Globus pallidus (tissue), 1 donor: Measurements from ENCODE around the gene TENM4.

Experiments
- DNase-seq: peaks from one replicate; pipeline ENCODE4 v3.0.0-alpha.2; 2015; ENCODE audit warnings: low spot score

The TENM4 gene

DNA sequence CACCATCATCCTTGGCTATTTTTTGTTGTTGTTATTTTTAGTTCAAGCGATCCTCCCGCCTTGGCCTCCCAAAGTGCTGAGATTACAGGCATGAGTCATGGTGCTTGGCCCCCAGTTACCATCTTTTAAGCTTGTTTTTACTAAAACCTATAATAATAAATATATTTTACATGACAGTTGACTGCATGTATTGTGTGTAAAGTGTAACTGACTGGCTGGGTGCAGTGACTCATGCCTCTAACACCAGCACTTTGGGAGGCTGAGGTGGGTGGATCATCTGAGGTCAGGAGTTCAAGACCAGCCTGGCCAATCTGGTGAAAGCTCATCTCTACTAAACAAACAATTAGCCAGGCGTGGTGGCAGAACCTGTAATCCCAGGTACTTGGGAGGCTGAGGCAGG lies 386.2 kb downstream of the TENM4 start:
- no peak for DNase-seq

GRCh38 chr11:79052544-79052943 lies 388.3 kb downstream of the TENM4 start:
- peak; percentile 24 for DNase-seq

GRCh38 chr11:79050786-79051185 lies 390.0 kb downstream of the TENM4 start:
- DNase-seq, result no peak

DNA sequence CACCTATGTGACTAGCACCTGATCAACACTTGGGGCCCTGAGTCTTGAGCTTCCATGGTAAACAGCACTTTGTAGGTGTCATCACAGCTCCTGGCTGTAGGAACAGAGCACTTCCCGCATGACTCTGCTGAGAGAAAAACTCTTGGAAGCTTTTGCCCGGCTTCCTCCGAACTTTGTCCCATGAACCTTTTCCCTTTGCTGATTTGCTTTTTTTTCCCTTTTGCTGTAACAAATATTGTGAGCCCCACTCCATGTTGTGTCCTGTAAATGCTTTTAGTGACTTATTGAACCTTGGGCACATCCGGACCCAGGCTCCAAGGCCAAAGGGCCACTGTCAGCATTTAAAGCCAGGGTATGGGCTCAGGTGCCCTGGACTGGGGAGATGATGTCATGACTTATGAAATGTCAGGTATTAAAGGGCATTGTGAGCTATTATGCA lies 391.1 kb downstream of the TENM4 start:
- DNase-seq, result no peak

GRCh38 chr11:79047980-79048379 lies 392.9 kb downstream of the TENM4 start:
- no peak for DNase-seq

DNA sequence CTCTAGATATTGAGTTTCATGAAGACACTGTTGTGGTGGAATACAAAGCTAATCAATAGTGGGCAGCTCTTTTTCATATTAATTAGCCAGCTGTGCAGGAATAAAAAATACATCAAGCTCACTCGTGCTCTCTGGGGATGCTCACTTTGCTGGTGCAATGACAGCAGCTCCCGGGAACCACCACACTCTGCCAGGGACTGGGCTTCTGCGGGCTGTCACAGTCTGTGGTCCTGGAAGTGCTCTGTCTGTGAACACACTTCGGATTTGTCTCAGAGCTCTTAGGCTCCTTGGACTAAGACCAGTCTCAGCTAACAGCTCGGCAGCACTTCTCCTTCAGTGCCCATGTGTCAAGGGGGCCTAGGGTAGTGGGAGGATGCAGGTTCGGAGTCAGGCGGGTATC lies 393.5 kb downstream of the TENM4 start:
- DNase-seq, result no peak

DNA sequence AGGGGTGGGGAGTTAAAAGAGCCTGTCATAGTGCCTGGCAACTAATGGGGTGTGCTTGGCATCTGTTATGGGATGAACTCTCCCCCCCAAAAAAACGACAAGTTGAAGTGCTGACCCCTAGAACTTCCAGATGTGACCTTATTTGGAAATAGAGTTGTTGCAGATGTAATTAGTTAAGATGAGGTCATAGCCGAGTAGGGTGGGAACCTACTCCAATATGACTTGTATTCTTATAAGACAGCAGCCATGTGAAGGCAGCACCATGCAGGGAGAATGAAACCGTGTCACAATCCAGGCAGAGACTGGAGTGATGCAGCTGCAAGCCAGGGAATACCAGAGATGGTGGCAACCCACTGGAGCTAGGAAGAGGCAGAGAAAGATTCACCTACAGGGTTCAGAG lies 394.5 kb downstream of the TENM4 start:
- no peak for DNase-seq

DNA sequence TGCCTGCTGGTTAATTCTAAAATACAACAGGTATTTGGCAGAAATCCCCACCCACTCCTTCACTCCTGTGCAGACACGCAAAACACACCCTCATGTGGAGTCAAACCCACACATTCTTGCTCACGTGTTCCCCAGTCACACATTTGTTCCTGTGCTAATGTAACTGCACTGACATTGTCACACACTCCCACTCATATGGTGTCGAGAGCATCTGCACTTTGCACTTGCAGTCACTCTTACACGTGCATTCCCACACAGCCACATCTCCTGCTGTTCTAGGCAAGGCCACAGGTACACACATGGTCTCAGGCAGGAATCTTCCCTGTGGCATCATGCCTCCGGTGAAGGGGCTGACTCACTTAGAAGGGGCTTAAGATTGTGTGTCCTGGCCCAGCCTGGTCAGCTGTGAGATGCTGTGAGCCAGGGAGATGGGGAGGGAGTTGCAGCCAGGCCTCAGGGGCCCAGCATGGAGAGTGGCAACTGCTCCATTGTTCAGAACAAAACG lies 395.0 kb downstream of the TENM4 start:
- no peak for DNase-seq

DNA sequence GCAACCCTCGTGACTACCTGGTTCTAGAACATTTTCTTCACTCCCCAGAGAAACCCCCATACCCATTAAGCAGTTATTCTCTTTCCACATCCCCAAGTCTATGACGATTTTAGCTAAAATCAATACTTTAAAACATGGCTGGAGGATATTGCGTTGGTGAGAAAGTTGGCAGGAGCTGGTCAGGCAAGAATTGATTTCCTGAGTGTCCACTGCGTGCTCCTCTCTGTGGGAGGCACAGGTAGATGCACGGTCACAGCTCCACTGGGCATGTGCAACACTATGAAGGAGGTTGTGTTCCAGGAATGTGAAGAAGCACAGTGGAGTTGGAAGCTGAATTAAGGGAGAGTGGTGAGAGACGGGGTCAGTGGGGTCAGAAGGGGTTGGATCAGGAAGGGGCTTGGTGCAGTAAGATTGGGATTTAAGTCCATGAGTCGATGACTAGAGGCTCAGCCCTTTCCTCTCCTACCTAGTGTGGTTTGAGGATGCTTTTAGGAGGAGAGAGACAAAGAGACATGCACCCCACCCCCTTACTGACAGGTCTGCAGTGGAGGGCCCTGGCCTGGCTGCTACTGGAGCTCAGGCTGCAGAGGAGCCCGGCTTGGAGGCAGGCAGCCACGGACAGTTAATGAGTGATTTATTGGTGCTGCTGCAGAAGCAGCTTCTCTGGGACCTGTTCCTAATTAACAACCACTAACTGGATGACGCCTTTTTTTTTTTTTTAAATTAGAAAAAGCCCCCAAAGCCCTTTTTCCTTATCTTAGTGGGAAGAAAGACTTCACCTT lies 395.6 kb downstream of the TENM4 start:
- no peak for DNase-seq

- DNase-seq, result no peak
These were observed 396.6 kb downstream of the TENM4 start for GRCh38 chr11:79044201-79044600.

GRCh38 chr11:79043726-79044125 lies 397.1 kb downstream of the TENM4 start:
- DNase-seq, result no peak

DNA sequence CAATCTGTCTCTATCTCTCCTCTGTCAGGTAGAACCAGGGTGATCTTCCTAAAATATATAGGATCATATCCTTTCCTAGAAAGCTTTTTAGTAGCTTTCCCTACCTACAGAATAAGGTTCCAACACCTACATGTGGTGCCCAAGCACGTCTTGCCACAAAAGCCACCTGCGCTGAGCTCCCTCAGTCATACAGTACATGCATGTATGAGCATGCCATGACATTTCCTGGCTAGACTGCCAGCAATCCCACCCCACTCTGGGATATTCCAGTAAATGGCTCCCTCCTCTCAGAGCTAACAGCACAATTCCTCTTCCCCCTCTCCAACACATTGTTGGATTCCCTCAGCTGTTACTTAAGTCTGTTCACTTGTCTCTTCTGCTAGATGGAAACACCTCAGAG lies 398.0 kb downstream of the TENM4 start:
- no peak for DNase-seq

GRCh38 chr11:79040348-79040747 lies 400.5 kb downstream of the TENM4 start:
- DNase-seq, result no peak

DNA sequence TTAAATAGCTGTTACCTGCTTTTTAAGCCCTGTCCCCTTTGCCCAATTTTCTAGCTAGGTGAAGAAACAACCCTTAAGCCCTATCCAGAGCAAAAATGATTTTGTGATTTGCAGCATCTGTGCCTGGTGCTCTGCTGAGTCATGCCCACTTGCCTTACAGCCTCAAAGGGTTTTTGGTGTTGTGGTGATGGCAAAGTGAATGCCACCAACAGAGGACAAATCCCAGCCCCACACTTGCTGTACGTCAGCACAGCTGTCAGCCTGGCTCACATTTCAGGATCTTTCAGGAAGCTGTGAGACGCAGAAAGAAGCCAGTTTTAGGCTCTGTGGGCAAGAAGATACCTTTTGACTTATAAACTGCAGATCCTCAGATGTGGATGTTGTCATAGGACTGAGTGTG lies 401.7 kb downstream of the TENM4 start:
- no peak for DNase-seq

DNA sequence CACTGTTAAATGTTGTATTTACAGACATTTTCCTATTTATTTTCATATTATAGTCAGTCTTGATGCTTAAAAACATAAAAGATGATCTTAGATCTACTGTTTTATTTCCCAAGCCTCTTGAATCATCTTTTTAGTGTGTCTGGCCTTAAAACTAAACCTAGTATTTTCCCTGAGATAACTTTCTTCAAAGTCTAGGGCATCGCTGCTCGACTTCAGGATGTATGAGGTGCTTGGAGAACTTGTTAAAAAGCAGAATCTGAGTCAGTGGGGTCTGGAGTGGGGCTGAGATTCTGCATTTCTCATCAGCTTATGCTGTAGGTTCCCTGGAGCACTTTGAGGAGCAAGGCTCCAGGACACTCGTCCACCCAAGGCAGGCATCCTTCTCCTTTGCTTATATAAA lies 404.9 kb downstream of the TENM4 start:
- DNase-seq, result no peak

GRCh38 chr11:79033833-79034232 lies 407.0 kb downstream of the TENM4 start:
- DNase-seq, result no peak

GRCh38 chr11:79030448-79030847 lies 410.4 kb downstream of the TENM4 start:
- DNase-seq, result no peak

- DNase-seq, result no peak
These were observed 412.6 kb downstream of the TENM4 start for GRCh38 chr11:79028225-79028624.

DNA sequence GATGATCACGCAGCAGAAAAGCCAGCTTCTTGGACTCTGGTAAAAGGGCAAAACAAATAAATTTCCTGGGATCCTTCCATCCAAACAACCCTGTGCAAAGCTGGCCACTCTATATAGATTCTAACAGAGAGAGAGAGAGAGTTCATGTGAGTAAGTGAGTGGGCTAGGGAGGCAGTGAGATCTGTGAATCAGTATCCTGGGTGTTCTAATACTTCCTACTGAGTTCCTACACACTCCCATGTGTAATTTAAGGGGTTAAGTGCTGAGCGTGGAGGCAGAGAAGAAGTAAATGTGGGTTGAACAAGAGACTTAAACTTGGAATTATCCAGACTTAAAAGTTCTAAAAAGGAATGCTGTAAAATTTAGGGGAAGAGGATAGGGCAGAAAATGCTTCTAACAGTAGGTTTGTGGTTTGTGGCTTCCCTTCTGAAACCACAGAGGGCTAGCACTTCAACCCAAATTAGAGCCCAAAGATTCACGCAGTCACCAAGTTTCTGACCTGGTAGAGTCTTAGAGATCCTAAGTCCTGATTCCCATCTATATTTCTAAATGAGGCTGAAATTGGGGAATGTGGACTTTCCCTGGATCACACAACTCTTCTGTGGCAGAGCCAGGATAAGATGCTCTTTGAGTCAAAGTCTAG lies 413.9 kb downstream of the TENM4 start:
- DNase-seq, result no peak

- DNase-seq, result no peak
These were observed 415.2 kb downstream of the TENM4 start for GRCh38 chr11:79025622-79026021.

DNA sequence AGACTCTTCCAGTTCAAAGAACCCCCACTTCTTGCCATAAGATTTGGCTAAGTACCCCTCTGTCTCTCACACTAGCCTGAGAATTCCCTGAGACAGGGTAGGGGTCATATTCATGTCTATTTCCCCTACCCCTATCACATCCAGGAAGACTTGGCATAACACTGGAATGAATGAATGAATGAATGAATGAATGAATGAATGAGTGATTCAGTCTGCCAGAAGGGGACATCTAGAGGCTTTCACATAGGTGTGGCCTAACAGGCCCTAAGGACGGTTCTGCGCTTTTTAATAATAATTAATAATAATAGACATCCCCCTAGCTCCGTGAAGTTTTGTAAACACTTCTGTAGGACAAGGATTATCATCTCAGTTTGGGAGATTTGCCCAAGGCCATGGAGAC lies 415.7 kb downstream of the TENM4 start:
- no peak for DNase-seq

GRCh38 chr11:79022265-79022664 lies 418.6 kb downstream of the TENM4 start:
- DNase-seq, result no peak

GRCh38 chr11:79021601-79022000 lies 419.2 kb downstream of the TENM4 start:
- no peak for DNase-seq

DNA sequence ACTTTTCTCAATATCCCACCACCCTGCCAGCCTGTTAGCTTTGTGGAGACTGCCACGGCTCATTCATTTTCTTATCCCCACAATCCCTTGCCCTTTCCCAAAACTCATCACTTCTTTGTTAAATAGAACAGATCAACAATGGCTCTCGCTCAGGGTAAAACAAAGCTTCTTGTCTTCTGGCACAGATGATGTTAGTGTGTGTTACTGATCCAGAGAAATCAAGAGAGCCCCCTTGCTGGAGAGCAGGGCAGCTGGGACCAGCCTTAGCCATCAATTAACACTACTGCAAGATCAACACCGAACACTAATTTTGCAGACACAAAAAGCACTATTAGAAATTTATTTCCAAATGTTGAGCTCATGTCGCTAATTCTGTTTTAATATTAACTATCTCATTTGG lies 420.9 kb downstream of the TENM4 start:
- DNase-seq, result peak; percentile 77
